ENCODE measurements around the gene PRKAG2. TPM values are rescaled to one million over a fixed set of nuclear protein-coding genes. Genes with fewer than 3 reads are reported as not detected.

Gene PRKAG2
- total and polyA plus RNA-seq, 2 of the 13 experiments (the other 11 are each of a cell fraction or from before 2014, with no cell fraction given): 0.90 to 1.3 TPM

GRCh38 chr7:151625606-151626005 lies 251.3 kb downstream of the PRKAG2 start:
- Histone ChIP-seq H2AFZ (ENCODE audit: low read length) (no peak overlapping the region), H4K20me1 (ENCODE audit: insufficient read depth, low read length) (peaks cover 4% of the 10 kb centered on the region; the same call in 1 of the 2 replicates), H3K79me2 (ENCODE audit: insufficient read depth, low read length) (no peaks in the 10 kb centered on the region), H3K27me3 (ENCODE audit: control insufficient read depth in 1 of 2, insufficient read depth in 2 of 2, low read length in 2 of 2) (peaks cover 0 to 11% of the 10 kb centered on the region in 2 experiments; a peak in 2 of 5 replicates), H3K36me3 (replicated peaks in 1 of 2; ENCODE audit: control insufficient read depth in 1 of 2, insufficient read depth in 2 of 2, low read length in 2 of 2) (no peaks in the 10 kb centered on the region), H3K27ac (ENCODE audit: extremely low read length, insufficient read depth, low read length) (no peak overlapping the region), H3K9ac (ENCODE audit: insufficient read depth, low read depth, low read length) (no peak overlapping the region), H3K4me1 (ENCODE audit: insufficient read depth, low read length) (0 out of 2 replicates have a peak, but pooled peaks cover under 1% of the 10 kb centered on the region), H3K4me3 (replicated peaks in 1 of 3; ENCODE audit: insufficient read depth in 1 of 3, low read depth in 2 of 3, low read length in 3 of 3) (no peak overlapping the region), H3K9me3 (ENCODE audit: low read length) (no peaks in the 10 kb centered on the region), H3K4me2 (ENCODE audit: low read depth, low read length) (no peak overlapping the region)
- 50% methylated on average over 9 of the region's 9 CpGs for WGBS (ENCODE audit: low lambda C conversion rate)
- no peak for FAIRE-seq
- no TSS peak for BruUV-seq (replicated peaks)
- TF ChIP-seq ZNF333 (CRISPR knock-in tag; IDR thresholded peaks at IDR 0.05; ENCODE audit: borderline replicate concordance): no peak
- no peak for TF ChIP-seq ZXDC (CRISPR knock-in tag; IDR thresholded peaks at IDR 0.05)
- TF ChIP-seq ATF6 (CRISPR knock-in tag; conservative IDR thresholded peaks at IDR 0.05): no peak
- TF ChIP-seq KLF16 (CRISPR knock-in tag; IDR thresholded peaks at IDR 0.05): no peak
- TF ChIP-seq ZFP36L2 (CRISPR knock-in tag; IDR thresholded peaks at IDR 0.05): no peak
- no peak for TF ChIP-seq ZBTB1 (CRISPR knock-in tag; IDR thresholded peaks at IDR 0.05; ENCODE audit: borderline replicate concordance)
- TF ChIP-seq ZNF792 (CRISPR knock-in tag; IDR thresholded peaks at IDR 0.05): no peak
- TF ChIP-seq ZNF24 (IDR thresholded peaks at IDR 0.05): no peak
- no peak for TF ChIP-seq ONECUT2 (CRISPR knock-in tag; IDR thresholded peaks at IDR 0.05)
- no peak for TF ChIP-seq ZNF646 (CRISPR knock-in tag; IDR thresholded peaks at IDR 0.05)
- TF ChIP-seq GPBP1L1 (CRISPR knock-in tag; IDR thresholded peaks at IDR 0.05): no peak
- DNase-seq (ENCODE audit: low spot score): no peak
- ATAC-seq: no peak
- in situ Hi-C loops (cut with HindIII; ENCODE audit: extremely low pct_ligation_motif_present, low pct_unique_long_range_greater_than_20kb) (loop anchor here (5.0 kb wide), 2 partner anchors 82 to 132 kb away; no protein-coding TSS in a partner anchor), intact Hi-C loops (cut with micrococcal nuclease; ENCODE audit: unreplicated experiment) (loop anchor here (2.0 kb wide), 2 partner anchors 79 to 133 kb away; no protein-coding TSS in a partner anchor)
- CTCF ChIA-PET (ENCODE audit: low intra/inter-chr PET ratio, low total read pairs): interaction anchor here (1.2 to 1.6 kb wide), 2 partner anchors 80 to 132 kb away, joined by 5 to 8 read pairs; no protein-coding TSS in a partner anchor
- POLR2A ChIA-PET: no interaction called here
